Cardiac fibroblast (primary cell): ENCODE data around the gene AP1S3.

Source experiments
- DNase-seq, 2 donors: peaks; one replicate each; pipeline versions ENCODE4 v3.0.0 to v3.0.0-alpha.2; 2010; ENCODE audit warnings: low read depth in 2 of 2
- H3K4me3 ChIP-seq, 2 donors: replicated peaks in 1 of 2; 1 replicate in 1 of 2; 2 replicates in 1 of 2; pipeline ENCODE4 v1.5.1; 2011; ENCODE audit warnings: low read depth in 2 of 2, low read length in 2 of 2, mild to moderate bottlenecking in 2 of 2, moderate library complexity in 1 of 2
- TF ChIP-seq, protein P1 (sequence below): IDR thresholded peaks from one replicate; pipeline ENCODE4 v1.5.1; 2011; ENCODE audit warnings: low read depth, mild to moderate bottlenecking, low read length, inconsistent platforms

AP1S3 gene

DNA sequence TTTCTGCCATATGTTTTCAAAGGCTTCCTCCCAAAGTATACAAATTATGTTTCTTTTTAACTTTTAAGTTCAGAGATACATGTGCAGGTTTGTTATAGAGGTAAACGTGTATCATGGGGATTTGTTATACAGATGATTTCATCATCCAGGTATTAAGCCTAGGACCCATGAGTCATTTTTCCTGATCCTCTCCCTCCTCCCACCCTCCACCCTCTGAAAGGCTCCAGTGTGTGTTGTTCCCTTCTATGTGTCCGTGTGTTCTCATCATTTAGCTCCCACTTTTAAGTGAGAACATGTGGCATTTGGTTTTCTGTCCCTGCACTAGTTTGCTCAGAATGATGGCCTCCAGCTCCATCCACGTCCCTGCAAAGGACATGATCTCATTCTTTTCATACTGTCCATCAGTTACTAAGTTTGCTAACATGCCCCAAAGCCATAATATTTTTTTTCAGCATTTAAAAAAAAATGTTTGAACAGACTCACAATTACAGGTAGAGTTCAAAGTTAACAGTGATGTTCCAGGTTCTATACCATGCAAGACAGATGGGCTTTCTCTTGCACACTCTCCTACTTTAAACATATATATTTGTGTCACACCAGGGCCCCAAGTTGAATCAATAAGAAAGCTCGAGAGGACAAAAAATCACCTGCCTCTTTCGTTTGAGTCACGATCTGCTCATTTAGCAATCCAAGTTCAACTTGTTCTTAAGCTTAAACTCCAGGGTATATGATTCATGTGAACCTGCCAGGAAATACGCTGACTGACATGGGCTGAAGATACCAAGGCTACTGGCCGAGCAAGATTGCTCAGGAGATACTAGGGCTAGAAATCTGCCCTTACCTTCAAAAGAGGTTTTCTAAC is 77.6 kb downstream of the AP1S3 start:
- peak; percentile 35 to 89 for DNase-seq
- no peak overlapping the region for H3K4me3 ChIP-seq
- TF ChIP-seq, protein P1, sequence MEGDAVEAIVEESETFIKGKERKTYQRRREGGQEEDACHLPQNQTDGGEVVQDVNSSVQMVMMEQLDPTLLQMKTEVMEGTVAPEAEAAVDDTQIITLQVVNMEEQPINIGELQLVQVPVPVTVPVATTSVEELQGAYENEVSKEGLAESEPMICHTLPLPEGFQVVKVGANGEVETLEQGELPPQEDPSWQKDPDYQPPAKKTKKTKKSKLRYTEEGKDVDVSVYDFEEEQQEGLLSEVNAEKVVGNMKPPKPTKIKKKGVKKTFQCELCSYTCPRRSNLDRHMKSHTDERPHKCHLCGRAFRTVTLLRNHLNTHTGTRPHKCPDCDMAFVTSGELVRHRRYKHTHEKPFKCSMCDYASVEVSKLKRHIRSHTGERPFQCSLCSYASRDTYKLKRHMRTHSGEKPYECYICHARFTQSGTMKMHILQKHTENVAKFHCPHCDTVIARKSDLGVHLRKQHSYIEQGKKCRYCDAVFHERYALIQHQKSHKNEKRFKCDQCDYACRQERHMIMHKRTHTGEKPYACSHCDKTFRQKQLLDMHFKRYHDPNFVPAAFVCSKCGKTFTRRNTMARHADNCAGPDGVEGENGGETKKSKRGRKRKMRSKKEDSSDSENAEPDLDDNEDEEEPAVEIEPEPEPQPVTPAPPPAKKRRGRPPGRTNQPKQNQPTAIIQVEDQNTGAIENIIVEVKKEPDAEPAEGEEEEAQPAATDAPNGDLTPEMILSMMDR = no peak

DNA sequence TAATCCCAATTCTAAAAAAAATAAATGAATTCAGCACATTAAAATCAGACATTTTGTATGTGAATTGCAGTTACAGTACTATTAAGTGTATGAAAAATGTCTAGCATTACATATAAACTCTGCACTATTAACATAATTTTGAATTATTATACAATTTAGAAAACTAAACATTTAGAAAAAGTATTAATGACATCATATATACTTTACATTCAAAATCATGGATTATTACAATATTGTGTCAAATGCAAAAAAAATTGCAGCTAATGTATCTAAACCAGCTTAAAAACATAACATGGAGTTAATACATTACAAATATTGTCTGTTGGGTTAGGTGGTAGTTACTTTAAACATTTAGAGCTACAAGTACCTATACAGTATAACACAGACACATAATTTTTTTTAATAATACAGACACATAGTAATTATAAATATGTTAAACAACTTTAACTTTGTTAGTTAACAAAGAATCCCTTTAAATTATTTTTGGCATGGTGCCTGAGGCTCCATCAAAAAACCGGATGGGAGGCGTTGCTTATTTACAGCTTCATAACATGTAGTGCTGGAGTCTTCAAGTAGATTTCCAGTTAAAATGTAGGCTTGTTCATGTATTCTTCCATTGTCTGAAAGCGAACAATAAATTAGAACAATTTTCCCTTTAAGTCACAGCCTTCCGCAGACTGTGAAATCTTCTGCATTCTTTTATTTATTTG is 79.1 kb downstream of the AP1S3 start:
- H3K4me3 ChIP-seq = no peak overlapping the region
- TF ChIP-seq, protein P1 = no peak
- no peak for DNase-seq

DNA sequence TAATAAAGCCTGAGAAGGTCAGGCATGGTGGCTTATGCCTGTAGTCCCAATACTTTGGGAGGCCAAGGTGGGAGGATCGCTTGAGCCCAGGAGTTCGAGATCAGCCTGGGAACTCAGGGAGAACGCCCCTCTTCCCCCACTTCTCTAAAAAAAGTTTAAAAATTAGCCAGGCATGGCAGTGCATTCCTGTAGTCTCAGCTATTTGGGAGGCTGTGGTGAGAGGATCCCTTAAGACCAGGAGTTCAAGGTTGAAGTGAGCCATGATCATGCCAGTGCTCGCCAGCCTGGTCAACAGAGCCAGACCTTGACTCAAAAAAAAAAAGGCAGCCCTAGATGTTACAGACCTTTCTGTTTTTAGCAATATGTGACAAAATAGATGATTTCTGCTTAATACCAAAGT is 83.4 kb downstream of the AP1S3 start:
- TF ChIP-seq, protein P1 = no peak
- H3K4me3 ChIP-seq = no peak overlapping the region
- no peak for DNase-seq

DNA sequence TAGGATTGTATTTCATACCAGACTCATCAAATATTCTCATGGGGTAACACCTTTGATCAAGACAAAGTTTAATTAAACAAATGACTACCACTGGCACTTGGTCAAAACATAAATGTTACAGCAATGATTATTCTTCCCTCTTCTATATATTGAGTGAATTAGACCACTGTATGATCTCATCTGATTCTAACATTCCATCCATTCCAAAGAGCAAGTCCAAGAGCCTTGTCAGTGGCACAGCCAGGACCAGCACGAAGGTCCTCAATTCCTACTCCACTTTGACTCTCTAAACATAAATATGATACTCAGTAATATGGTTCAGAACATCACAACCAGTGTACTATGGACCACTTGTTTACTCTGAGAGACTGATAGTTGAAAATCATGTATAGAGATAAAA is 86.4 kb downstream of the AP1S3 start:
- TF ChIP-seq, protein P1 = no peak
- no peak overlapping the region for H3K4me3 ChIP-seq
- DNase-seq = peak in 1 of 2 donors; percentile 29

DNA sequence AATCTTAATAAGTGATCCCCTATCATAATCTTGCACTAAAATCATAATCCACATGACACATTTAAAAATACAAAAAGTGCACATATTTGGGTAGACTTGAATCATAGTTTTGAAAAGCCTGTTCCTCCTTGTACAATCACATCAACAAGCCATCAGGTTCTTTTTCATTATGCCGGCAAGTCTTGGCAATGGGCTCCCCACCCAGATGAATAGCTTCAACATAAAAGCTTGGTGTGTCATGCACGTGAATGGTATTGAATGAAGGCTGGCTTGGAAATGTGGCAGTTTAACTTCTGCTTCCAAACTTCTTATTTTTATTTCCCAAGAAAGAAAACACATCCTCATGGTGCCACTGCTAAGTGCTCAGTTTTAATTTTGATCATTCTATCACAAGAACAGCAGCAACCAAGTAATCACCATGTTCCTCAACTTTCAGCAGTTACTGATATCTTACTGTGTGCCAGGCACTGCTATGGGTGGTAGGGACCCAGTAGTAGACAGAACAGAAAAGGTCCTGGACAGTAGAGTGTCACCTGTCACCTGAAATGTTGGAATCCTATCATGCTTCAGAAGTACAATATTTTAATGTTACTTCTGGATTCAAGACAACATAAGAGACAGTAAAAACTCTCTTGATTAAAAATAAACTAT is 89.9 kb downstream of the AP1S3 start:
- no peak overlapping the region for H3K4me3 ChIP-seq
- TF ChIP-seq, protein P1 = no peak
- no peak for DNase-seq

DNA sequence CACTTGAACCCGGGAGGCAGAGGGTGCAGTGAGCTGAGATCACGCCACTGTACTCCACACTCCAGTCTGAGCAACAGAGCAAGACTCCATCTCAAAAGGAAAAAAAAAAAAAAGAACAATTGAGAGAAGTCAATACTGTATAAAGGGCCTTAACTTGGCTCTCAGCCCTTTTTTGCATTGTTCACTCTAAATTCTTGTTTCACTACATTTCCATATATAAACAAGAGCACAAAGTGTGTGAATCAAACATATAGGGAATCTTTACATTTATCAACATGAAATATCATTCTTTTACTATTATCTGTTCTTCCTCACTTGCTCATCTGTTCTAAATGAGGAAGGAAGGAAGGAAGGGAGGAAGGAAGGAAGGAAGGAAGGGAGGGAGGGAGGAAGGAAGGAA is 90.8 kb downstream of the AP1S3 start:
- no peak for DNase-seq
- TF ChIP-seq, protein P1 = no peak
- no peak overlapping the region for H3K4me3 ChIP-seq
